ENCODE data around the gene ZP3.
"Not testable (repeated sequence)": the region's sequence is repeated elsewhere in the genome, so short reads cannot be mapped to it uniquely, and the experiment has no call there.

Gene ZP3

DNA sequence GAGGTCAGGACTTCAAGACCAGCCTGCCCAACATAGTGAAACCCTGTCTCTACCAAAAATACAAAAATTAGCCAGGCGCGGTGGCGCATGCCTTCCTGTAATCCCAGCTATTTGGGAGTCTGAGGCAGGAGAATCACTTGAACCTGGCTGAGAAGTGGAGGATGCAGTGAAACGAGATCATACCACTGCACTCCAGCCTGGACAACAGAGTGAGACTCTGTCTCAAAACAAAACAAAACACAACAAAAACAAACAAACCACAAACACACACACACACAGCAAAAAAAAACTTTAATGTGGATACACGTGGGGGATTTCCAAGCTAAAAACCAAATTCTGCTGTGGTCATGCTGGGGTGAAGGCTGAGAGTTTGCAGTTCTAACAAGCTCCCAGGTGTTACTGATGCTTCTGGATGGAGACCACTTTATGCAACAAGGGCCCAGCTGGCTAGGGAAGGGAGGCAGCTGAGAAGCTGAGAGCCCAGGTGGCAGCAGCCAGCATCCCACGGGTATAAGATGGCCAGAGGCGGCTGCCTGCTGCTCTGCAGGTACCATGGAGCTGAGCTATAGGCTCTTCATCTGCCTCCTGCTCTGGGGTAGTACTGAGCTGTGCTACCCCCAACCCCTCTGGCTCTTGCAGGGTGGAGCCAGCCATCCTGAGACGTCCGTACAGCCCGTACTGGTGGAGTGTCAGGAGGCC, at the start of gene ZP3:
TSS of gene ZP3 (plus strand) at position 538 of the 699 bp plus-strand sequence. CDS start at position 553, 15 bp downstream.
- FAIRE-seq = no peak

GRCh38 chr7:76375251-76375650, 49.5 kb upstream of the ZP3 start:
- FAIRE-seq = no peak

DNA sequence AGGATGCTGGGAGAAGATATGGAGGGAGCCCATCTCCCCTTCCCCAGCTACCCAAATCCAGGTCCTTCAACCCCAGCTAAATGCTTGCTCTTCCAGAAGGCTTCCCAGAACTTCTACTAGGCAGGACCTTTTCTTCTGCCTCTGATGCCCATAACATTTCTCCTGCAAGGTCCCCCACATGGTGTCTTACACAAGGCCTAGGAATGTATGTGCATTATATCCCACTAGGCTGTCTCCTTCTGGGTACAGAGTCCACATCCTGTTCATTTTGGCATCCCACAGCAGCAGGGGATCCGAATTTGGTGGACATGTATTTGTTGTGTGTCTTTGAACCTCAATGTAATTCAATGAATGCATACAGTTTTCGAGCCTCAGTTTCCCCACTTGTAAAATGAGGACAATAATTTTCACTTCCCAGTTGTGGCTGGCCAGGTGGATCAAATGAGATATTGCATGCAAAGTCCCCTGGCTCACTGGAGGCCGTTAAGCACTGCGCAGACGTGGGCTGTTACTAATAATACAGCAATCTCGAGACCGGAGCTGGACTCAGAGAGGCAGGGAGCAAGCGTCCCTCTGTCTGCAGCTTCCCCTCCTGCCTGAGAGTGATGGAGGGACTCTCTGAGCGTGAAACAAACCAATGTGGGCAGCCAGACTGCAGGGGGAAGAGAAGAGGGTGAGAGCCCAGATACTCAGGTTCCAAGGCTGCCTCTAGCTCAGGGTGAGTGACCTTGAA, 47.4 kb upstream of the ZP3 start:
- no peak for FAIRE-seq

- no peak for FAIRE-seq
Measured at GRCh38 chr7:76380623-76380966, 44.2 kb upstream of the ZP3 start.

- no peak for FAIRE-seq
Measured at GRCh38 chr7:76381814-76382213, 42.9 kb upstream of the ZP3 start.

DNA sequence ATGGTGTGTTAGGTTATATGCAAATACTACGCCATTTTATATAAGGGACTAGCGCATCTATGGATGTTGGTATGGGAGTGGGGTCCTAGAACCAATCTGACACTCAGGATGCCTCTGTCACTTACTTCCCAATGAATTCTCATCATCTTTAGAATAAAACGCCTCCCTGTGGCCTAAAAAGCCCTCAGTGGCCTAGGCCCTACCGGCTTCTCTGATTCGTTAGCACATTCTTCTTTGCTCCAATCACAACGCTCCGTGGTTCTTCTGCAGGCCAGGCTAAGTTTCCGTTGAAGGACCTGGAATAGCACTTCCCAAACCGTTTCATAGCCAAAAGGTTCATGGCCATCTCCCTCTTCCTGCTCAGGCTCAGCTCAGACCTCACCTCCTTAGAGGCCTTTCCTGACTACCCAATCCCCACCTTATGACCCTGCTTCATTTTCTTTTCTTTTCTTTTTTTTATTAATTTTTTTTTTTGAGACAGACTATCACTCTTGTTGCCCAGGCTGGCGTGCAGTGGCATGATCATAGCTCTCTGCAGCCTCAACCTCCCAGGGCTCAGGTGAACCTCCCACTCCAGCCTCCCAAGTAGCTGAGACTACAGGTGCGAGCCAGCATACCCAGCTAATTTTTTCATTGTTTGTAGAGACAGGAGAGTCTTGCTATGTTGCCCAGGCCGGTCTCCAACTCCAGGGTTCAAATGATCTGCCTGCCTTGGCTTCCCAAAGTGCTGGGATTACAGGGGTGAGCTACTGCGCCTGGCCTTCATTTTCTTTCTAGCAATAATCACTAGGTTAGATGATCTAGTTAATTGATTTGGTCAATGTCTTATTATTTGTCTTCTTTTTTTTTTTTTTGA, 41.4 kb upstream of the ZP3 start:
- FAIRE-seq = no peak

GRCh38 chr7:76386691-76387260, 38.0 kb upstream of the ZP3 start:
- FAIRE-seq = no peak

DNA sequence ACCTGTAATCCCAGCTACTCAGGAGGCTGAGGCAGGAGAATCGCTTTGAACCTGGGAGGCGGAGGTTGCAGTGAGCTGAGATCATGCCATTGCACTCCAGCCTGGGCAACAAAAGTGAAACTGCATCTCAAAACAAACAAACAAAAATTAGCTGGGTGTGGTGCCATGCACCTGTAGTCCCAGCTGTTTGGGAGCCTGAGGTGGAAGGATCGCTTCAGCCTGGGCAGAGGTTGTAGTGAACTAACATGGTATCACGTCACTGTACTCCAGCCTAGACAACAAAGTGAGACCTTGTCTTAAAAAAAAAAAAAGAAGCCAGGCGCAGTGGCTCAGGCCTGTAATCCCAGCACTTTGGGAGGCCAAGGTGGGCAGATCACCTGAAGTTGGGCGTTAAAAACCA, 37.0 kb upstream of the ZP3 start:
- FAIRE-seq = not testable (repeated sequence)

DNA sequence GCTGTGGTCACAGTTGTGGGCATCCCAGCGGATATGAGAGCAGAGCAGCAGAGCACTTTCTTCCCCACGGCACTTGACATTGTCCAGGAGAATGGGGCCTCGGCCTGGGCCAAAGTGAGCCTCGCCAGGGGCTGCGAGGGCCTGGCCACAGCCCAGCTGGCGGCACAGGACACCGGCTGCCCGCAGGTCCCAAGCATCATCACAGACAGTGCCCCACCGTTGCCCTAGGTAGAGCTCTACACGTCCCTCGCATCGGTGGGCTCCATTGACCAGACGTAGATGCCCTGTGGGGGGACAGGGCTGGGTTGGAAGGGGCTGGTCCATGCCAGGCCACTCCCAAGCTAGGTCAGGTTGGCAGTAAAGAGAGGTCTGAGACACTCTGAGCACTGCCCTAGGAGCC, 34.7 kb upstream of the ZP3 start:
- FAIRE-seq = no peak

DNA sequence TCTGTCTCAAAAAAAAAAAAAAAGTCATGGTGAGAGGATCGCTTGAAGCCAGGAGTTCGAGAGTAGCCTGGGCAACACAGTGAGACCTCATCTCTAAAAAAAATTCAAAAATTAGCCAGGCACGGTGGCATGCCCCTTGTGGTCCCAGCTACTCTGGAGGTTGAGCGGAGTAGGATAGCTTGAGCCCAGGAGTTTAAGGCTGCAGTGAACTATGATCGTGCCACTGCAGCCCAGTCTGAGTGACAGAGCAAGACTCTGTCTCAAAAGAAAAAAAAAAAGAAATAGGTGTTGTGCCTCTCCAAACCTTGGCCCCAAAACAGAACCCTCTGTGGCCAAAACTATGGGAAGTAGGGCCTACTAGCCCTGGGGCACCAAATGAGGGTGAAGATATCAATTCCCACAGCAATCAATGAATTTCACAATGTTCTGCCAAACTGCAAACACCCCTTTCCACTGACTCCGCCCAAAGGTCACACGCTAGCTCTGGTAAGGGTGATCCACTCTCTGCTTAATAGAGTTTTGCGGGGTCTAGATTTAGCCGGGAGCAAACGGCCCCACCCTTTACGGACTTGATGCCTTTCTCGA, 32.1 kb upstream of the ZP3 start:
- FAIRE-seq = no peak

- no peak for FAIRE-seq
Measured at GRCh38 chr7:76393116-76394031, 31.4 kb upstream of the ZP3 start.

DNA sequence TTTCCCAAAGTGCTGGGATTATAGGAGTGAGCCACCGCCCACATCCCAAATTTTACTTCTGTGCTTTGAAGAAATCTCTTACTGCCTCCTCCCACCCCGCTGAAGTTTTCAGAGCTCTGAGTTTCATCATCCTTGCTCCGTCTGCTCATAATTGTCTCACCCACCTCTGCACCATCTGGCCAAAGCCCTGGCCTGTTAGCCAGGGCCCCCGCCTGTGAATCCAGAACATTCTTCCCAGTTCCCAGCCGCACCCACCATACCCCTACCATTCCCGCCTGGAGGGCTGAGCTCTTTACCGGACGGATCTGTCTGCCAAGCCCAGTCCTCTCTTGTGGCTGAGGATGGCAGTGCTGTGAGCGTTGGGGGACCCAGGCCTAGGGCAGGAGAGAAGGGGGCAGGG, 29.8 kb upstream of the ZP3 start:
- no peak for FAIRE-seq

- FAIRE-seq = not testable (repeated sequence)
Measured at GRCh38 chr7:76395605-76395964, 29.2 kb upstream of the ZP3 start.

- no peak for FAIRE-seq
Measured at GRCh38 chr7:76395965-76396726, 28.6 kb upstream of the ZP3 start.

DNA sequence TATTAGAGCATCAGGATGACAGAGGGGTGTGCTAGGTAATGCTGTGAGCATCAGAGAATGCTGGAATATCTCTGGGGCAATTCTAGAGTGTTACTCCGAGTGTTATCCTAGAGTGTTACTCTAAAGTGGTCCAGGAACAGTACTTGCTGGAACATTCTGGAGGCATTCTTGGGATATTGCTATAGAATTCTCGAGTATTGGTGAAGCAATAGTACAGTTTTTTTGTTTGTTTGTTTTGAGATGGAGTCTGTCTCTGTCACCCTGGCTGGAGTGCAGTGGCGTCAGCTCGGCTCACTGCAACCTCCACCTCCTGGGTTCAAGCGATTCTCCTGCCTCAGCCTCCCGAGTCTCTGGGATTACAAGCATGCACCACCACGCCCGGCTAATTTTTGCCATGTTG, 27.9 kb upstream of the ZP3 start:
- no peak for FAIRE-seq

- no peak for FAIRE-seq
Measured at GRCh38 chr7:76397409-76398183, 27.2 kb upstream of the ZP3 start.

GRCh38 chr7:76400248-76400647, 24.5 kb upstream of the ZP3 start:
- FAIRE-seq = no peak

- FAIRE-seq = not testable (repeated sequence)
Measured at GRCh38 chr7:76403097-76403496, 21.7 kb upstream of the ZP3 start.

- no peak for FAIRE-seq
Measured at GRCh38 chr7:76403780-76404494, 20.8 kb upstream of the ZP3 start.

GRCh38 chr7:76405738-76406137, 19.0 kb upstream of the ZP3 start:
- FAIRE-seq = no peak

Measured in TTC549 (cell line).